ENCODE results near the gene SHISAL1. TPM values are rescaled to one million over a fixed set of nuclear protein-coding genes. Genes with fewer than 3 reads are reported as not detected.

SHISAL1 gene
- total and polyA plus RNA-seq, 2 donors (not counting 1 experiment from before 2014, with no cell fraction given) = not detected

- H3K4me2 ChIP-seq (replicated peaks; ENCODE audit: low read depth, low read length, poor library complexity, severe bottlenecking) = no peak overlapping the region
- intact Hi-C loops (cut with micrococcal nuclease) = no loop called here
- Mint-ChIP-seq H3K9me3 (ENCODE audit: insufficient read depth) (peaks cover 5% of the 10 kb centered on the region), H3K27ac (no peak overlapping the region), H3K27me3 (peaks cover 51% of the 10 kb centered on the region), H3K4me1 (no peaks in the 10 kb centered on the region), H3K4me3 (no peak overlapping the region)
- 81% methylated on average over 4 of the region's 8 CpGs for WGBS (ENCODE audit: insufficient coverage)
- ATAC-seq (ENCODE audit: low read depth) (no peak), DNase-seq (no peak)
- peaks cover 0 to 21% (median 9%) of the 10 kb centered on the region in 3 donors for H3K9me3 ChIP-seq (ENCODE audit: control extremely low read depth in 1 of 3, control insufficient read depth in 2 of 3, insufficient read depth in 1 of 3, low read length in 2 of 3)
- H3K27ac ChIP-seq (ENCODE audit: low read length in 2 of 2) = no peak overlapping the region
- H2AFZ ChIP-seq (ENCODE audit: insufficient read depth, low read depth, low read length, poor library complexity, severe bottlenecking) = no peak overlapping the region
- TF ChIP-seq CTCF (IDR thresholded peaks at IDR 0.05) = no peak
- H3K4me3 ChIP-seq (ENCODE audit: control extremely low read depth in 1 of 5, extremely low read depth in 1 of 5, insufficient read depth in 1 of 5, low read depth in 2 of 5, low read length in 4 of 5) = no peak overlapping the region
- no peaks in the 10 kb centered on the region for H3K36me3 ChIP-seq (replicated peaks in 1 of 2; ENCODE audit: control extremely low read depth in 1 of 2, control insufficient read depth in 1 of 2, extremely low read depth in 1 of 2, insufficient read depth in 2 of 2, low read length in 1 of 2)
- no peak overlapping the region for H3K9ac ChIP-seq (ENCODE audit: low read length)
- no peaks in the 10 kb centered on the region for H3K4me1 ChIP-seq (ENCODE audit: control insufficient read depth in 2 of 2, insufficient read depth in 2 of 2, low read length in 2 of 2)
- CTCF ChIA-PET = no interaction called here
- H3K79me2 ChIP-seq (ENCODE audit: control insufficient read depth, insufficient read depth, low read length) = no peaks in the 10 kb centered on the region
- peaks cover 0 to 15% (median 3%) of the 10 kb centered on the region in 4 experiments for H3K27me3 ChIP-seq (replicated peaks in 1 of 4; ENCODE audit: control extremely low read depth in 1 of 4, control insufficient read depth in 3 of 4, insufficient read depth in 4 of 4, low read length in 3 of 4)
- POLR2A ChIA-PET = no interaction called here
- H4K20me1 ChIP-seq (ENCODE audit: control insufficient read depth, insufficient read depth, low read length, poor library complexity, severe bottlenecking) = no peaks in the 10 kb centered on the region
These were observed 66.0 kb downstream of the SHISAL1 start for GRCh38 chr22:44246615-44247326.

- Mint-ChIP-seq H3K27ac (no peak overlapping the region), H3K9me3 (ENCODE audit: insufficient read depth) (peaks cover 5% of the 10 kb centered on the region), H3K27me3 (peaks cover 50% of the 10 kb centered on the region), H3K4me1 (no peaks in the 10 kb centered on the region), H3K4me3 (no peak overlapping the region)
- H3K27me3 ChIP-seq (replicated peaks in 1 of 4; ENCODE audit: control extremely low read depth in 1 of 4, control insufficient read depth in 3 of 4, insufficient read depth in 4 of 4, low read length in 3 of 4) = peaks cover 0 to 15% (median 3%) of the 10 kb centered on the region in 4 experiments
- no peak overlapping the region for H3K4me2 ChIP-seq (replicated peaks; ENCODE audit: low read depth, low read length, poor library complexity, severe bottlenecking)
- no peaks in the 10 kb centered on the region for H4K20me1 ChIP-seq (ENCODE audit: control insufficient read depth, insufficient read depth, low read length, poor library complexity, severe bottlenecking)
- no peak overlapping the region for H3K4me3 ChIP-seq (ENCODE audit: control extremely low read depth in 1 of 5, extremely low read depth in 1 of 5, insufficient read depth in 1 of 5, low read depth in 2 of 5, low read length in 4 of 5)
- peaks cover 0 to 21% (median 9%) of the 10 kb centered on the region in 3 donors for H3K9me3 ChIP-seq (ENCODE audit: control extremely low read depth in 1 of 3, control insufficient read depth in 2 of 3, insufficient read depth in 1 of 3, low read length in 2 of 3)
- intact Hi-C loops (cut with micrococcal nuclease) = no loop called here
- H3K27ac ChIP-seq (ENCODE audit: low read length in 2 of 2) = no peak overlapping the region
- POLR2A ChIA-PET = no interaction called here
- no peaks in the 10 kb centered on the region for H3K79me2 ChIP-seq (ENCODE audit: control insufficient read depth, insufficient read depth, low read length)
- 92% methylated on average over 8 of the region's 8 CpGs for WGBS (ENCODE audit: insufficient coverage)
- no peak overlapping the region for H2AFZ ChIP-seq (ENCODE audit: insufficient read depth, low read depth, low read length, poor library complexity, severe bottlenecking)
- DNase-seq (no peak), ATAC-seq (ENCODE audit: low read depth) (no peak)
- TF ChIP-seq CTCF (IDR thresholded peaks at IDR 0.05) = no peak
- no peak for TF ChIP-seq EZH2 (IDR thresholded peaks at IDR 0.05; ENCODE audit: borderline replicate concordance, insufficient read depth, low read depth, low read length, poor library complexity, severe bottlenecking)
- no peak overlapping the region for H3K9ac ChIP-seq (ENCODE audit: low read length)
- H3K4me1 ChIP-seq (ENCODE audit: control insufficient read depth in 2 of 2, insufficient read depth in 2 of 2, low read length in 2 of 2) = no peaks in the 10 kb centered on the region
- CTCF ChIA-PET = no interaction called here
- H3K36me3 ChIP-seq (replicated peaks in 1 of 2; ENCODE audit: control extremely low read depth in 1 of 2, control insufficient read depth in 1 of 2, extremely low read depth in 1 of 2, insufficient read depth in 2 of 2, low read length in 1 of 2) = no peaks in the 10 kb centered on the region
These were observed 66.9 kb downstream of the SHISAL1 start for GRCh38 chr22:44245867-44246266.
